Fibroblast of villous mesenchyme (primary cell): ENCODE results near the gene FPR1. TPM values are rescaled to one million over a fixed set of nuclear protein-coding genes. Genes with fewer than 3 reads are reported as not detected.

Experiments used
- DNase-seq: peaks from one replicate; pipeline ENCODE4 v3.0.0-alpha.2; 2010; ENCODE audit warnings: low read depth
- H3K4me3 ChIP-seq: 2 replicates; pipeline ENCODE4 v1.5.1; 2011; ENCODE audit warnings: low read depth, mild to moderate bottlenecking, low read length
- CTCF ChIP-seq: IDR thresholded peaks from 2 replicates; pipeline ENCODE4 v1.5.1; 2012; ENCODE audit warnings: low read depth, mild to moderate bottlenecking, low read length; ENCODE audit not compliant: insufficient read depth
- total RNA-seq: library from RNA; depleted of rRNA; stranded (reverse); fragments of >200 nt; gene quantifications from 2 replicates; pipeline ENCODE4 v1.2.3, GENCODE V29; 2012

The FPR1 gene
- total RNA-seq, 1 donor, result not detected

GRCh38 chr19:51796195-51796679 is 44.6 kb upstream of the FPR1 start:
- TF ChIP-seq CTCF, result no peak
- no peak for DNase-seq
- no peak overlapping the region for H3K4me3 ChIP-seq

GRCh38 chr19:51794885-51795490 is 43.3 kb upstream of the FPR1 start, which contains the start of gene FPR3:
FPR3 (plus strand) TSS chr19:51795157; CDS start chr19:51823749, 28,592 bp downstream.
- DNase-seq, result no peak
- no peak for TF ChIP-seq CTCF
- no peak within 1 kb of the TSS for H3K4me3 ChIP-seq

GRCh38 chr19:51793994-51794393 is 42.3 kb upstream of the FPR1 start:
- DNase-seq, result no peak
- H3K4me3 ChIP-seq, result no peak overlapping the region
- TF ChIP-seq CTCF, result no peak

- H3K4me3 ChIP-seq, result no peak overlapping the region
- TF ChIP-seq CTCF, result no peak
- no peak for DNase-seq
Observed at GRCh38 chr19:51792932-51793331, 41.3 kb upstream of the FPR1 start.

GRCh38 chr19:51789061-51789795 is 37.5 kb upstream of the FPR1 start:
- H3K4me3 ChIP-seq, result no peak overlapping the region
- TF ChIP-seq CTCF, result no peak
- DNase-seq, result no peak

- H3K4me3 ChIP-seq, result no peak overlapping the region
- no peak for DNase-seq
- TF ChIP-seq CTCF, result no peak
Observed at GRCh38 chr19:51788029-51788428, 36.4 kb upstream of the FPR1 start.
